22Rv1 (cell line): Measurements from ENCODE around the gene ZNF750.
"Not testable (repeated sequence)": the region's sequence is repeated elsewhere in the genome, so short reads cannot be mapped to it uniquely, and the experiment has no call there.

Experiments
- ZFX ChIP-seq: fragments of 450-650 bp; IDR thresholded peaks from 2 replicates; pipeline ENCODE4 v1.6.1; 2017; ENCODE audit warnings: antibody characterized with exemption, borderline replicate concordance
- TF ChIP-seq, protein P1 (sequence below): fragments of 450-650 bp; IDR thresholded peaks from 2 replicates; pipeline ENCODE4 v1.5.1; 2017; ENCODE audit warnings: mild to moderate bottlenecking

DNA sequence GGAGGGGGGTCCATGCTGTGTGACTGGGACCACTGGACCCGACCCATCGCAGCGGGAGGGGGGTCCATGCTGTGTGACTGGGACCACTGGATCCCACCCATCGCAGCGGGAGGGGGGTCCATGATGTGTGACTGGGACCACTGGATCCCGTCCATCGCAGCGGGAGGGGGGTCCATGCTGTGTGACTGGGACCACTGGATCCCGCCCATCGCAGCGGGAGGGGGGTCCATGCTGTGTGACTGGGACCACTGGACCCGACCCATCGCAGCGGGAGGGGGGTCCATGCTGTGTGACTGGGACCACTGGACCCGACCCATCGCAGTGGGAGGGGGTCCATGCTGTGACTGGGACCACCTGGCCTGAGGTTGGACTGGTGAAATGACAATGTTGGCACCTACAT is 54.2 kb downstream of the ZNF750 start:
- TF ChIP-seq, protein P1, sequence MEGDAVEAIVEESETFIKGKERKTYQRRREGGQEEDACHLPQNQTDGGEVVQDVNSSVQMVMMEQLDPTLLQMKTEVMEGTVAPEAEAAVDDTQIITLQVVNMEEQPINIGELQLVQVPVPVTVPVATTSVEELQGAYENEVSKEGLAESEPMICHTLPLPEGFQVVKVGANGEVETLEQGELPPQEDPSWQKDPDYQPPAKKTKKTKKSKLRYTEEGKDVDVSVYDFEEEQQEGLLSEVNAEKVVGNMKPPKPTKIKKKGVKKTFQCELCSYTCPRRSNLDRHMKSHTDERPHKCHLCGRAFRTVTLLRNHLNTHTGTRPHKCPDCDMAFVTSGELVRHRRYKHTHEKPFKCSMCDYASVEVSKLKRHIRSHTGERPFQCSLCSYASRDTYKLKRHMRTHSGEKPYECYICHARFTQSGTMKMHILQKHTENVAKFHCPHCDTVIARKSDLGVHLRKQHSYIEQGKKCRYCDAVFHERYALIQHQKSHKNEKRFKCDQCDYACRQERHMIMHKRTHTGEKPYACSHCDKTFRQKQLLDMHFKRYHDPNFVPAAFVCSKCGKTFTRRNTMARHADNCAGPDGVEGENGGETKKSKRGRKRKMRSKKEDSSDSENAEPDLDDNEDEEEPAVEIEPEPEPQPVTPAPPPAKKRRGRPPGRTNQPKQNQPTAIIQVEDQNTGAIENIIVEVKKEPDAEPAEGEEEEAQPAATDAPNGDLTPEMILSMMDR: not testable (repeated sequence)
- not testable (repeated sequence) for TF ChIP-seq ZFX
